Ovary (tissue), 9 donors: ENCODE measurements around the gene ARF1. TPM values are rescaled to one million over a fixed set of nuclear protein-coding genes. Genes with fewer than 3 reads are reported as not detected.

Source experiments
- DNase-seq, 5 donors: peaks; one replicate each; pipeline ENCODE4 v3.0.0-alpha.2; 2019 to 2020
- H3K27ac ChIP-seq, 2 donors: fragments of 200-600 bp; one replicate each; pipeline versions ENCODE4 v1.5.1 to v1.8.0; 2019 to 2022
- H3K27me3 ChIP-seq: fragments of 200-600 bp; one replicate; pipeline ENCODE4 v1.8.0; 2022
- H3K36me3 ChIP-seq: fragments of 200-600 bp; sonication (generic); one replicate; pipeline ENCODE4 v1.5.1; 2019
- H3K4me1 ChIP-seq: one replicate; pipeline ENCODE4 v1.8.1; 2013; ENCODE audit warnings: mild to moderate bottlenecking, moderate library complexity; ENCODE audit not compliant: insufficient read depth
- H3K4me3 ChIP-seq: fragments of 200-600 bp; sonication (generic); one replicate; pipeline ENCODE4 v1.5.1; 2017
- H3K9me3 ChIP-seq, 2 donors: fragments of 200-600 bp in 1 of 2; sonication (generic) in 1 of 2; one replicate each; pipeline versions ENCODE4 v1.5.1 to v1.8.1; 2013 to 2019; ENCODE audit warnings: mild to moderate bottlenecking in 1 of 2, moderate library complexity in 1 of 2
- CTCF ChIP-seq, 3 donors: fragments of 450-650 bp in 2 of 3; fragments of 200-600 bp in 1 of 3; IDR thresholded peaks; one replicate each; pipeline versions ENCODE4 v1.5.1 to v1.8.0; 2016 to 2022; ENCODE audit warnings: antibody characterized with exemption in 3 of 3, mild to moderate bottlenecking in 1 of 3
- EP300 ChIP-seq: sonication (generic); formaldehyde crosslinking; IDR thresholded peaks from one replicate; pipeline ENCODE4 v1.6.1; 2017; ENCODE audit warnings: antibody characterized with exemption
- POLR2A ChIP-seq: fragments of 450-650 bp; IDR thresholded peaks from one replicate; pipeline ENCODE4 v1.6.1; 2017; ENCODE audit warnings: antibody characterized with exemption, mild to moderate bottlenecking, moderate library complexity
- WGBS, 3 donors: extraction: QIAGEN DNeasy Blood & Tissue Kit in 1 of 3; methylation state at CpG; one replicate each; pipeline versions ENCODE4 v1.1.5 to v1.1.7; 2013 to 2017; 5-methylcytosine and 5-hydroxymethylcytosine counted together
- intact Hi-C, 4 donors: fragments of 100-400 bp; cut with DNase I; formaldehyde crosslinking; loops; one replicate each; pipeline versions ENCODE4 v1.11.0 to v1.15.1; 2022 to 2023
- polyA plus RNA-seq, 2 donors: library from polyadenylated mRNA; stranded (reverse); fragments of 200-250 nt in 1 of 2; fragments of 350-450 nt in 1 of 2; fragmentation: Illumina TruSeq in 1 of 2; extraction: RNeasy Lipid Tissue Mini Kit (QIAGEN cat#74804) in 1 of 2; gene quantifications; one replicate each; pipeline ENCODE4 v1.2.3, GENCODE V29; 2013 to 2014
- total RNA-seq, 7 donors: library from RNA; depleted of rRNA in 2 of 7; stranded (reverse); fragments of >200 nt in 2 of 7; fragmentation: NEBNext Ultra II Directional in 3 of 7; extraction: Animal tissue kit (Norgen Biotek cat#: 25700) in 3 of 7; gene quantifications; one replicate each; pipeline versions ENCODE4 v1.1.0 to v1.2.4, GENCODE V29; 2016 to 2023
- donor health status: DM: no; HTN: no; CAD: no; lungs with moderate emphysema.
- donor health status: DM: no; HTN: no; CAD: no.
- donor health status: Bipolar disorder and iron deficiency.
- donor health status: DM: yes; HTN: yes; CAD: no.
- donor health status: DM: no; HTN: no; CAD: no.
- donor health status: DM: yes; HTN: yes; CAD: no.

Gene ARF1
- total and polyA plus RNA-seq, 9 donors = 179 to 345 (median 285) TPM

DNA sequence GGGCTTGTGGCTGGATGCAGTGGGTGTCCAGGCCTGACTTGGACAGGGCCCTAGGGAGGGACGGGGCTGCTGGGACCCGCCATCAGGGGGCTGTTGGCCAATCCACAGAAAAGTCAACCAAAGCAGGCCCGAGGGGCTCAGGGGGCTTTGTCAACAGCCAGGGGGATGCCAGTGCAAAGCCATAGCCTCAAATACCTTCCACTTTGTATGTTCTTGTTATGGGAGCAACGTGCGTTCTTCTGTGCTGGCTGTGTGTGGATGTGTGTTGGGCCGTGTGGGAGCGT, 35.4 kb upstream of the ARF1 start:
- intact Hi-C loops = no loop called here
- Histone ChIP-seq H3K27ac (no peak overlapping the region), H3K36me3 (no peaks in the 10 kb centered on the region), H3K27me3 (no peaks in the 10 kb centered on the region), H3K4me1 (no peaks in the 10 kb centered on the region), H3K9me3 (no peaks in the 10 kb centered on the region), H3K4me3 (no peak overlapping the region)
- no peak for DNase-seq
- no peak for TF ChIP-seq EP300
- TF ChIP-seq CTCF (IDR thresholded peaks at IDR 0.05) = no peak
- no peak for TF ChIP-seq POLR2A
- 72 to 76% (median 75%) methylated on average over 7 of the region's 7 CpGs for WGBS, 3 donors

DNA sequence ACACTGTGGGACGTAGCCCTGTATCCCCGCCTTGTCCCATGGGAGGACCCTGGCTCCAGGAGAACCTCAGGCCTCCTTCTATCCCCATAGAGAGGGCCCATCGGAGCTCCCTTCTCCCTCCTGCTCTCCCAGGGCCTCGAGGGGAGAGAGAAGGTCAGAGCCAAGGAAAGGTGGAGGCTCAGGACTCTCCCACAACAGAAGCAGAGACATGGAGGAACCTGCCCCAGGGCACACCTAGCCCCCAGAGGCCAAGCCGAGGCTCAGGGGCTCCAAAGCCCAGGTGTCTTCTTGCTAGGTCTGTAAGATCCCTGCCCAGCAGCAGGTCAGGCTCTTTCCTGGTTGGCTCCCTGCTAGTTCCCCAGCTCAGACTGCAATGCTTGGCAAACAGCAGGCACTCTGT, 34.4 kb upstream of the ARF1 start:
- H3K27me3 ChIP-seq = no peaks in the 10 kb centered on the region
- no peak overlapping the region for H3K4me3 ChIP-seq
- TF ChIP-seq CTCF (IDR thresholded peaks at IDR 0.05) (no peak), POLR2A (no peak)
- no peaks in the 10 kb centered on the region for H3K9me3 ChIP-seq
- 74 to 76% (median 75%) methylated on average over 5 of the region's 5 CpGs for WGBS, 3 donors
- H3K36me3 ChIP-seq = no peaks in the 10 kb centered on the region
- no peaks in the 10 kb centered on the region for H3K4me1 ChIP-seq
- intact Hi-C loops = no loop called here
- H3K27ac ChIP-seq = no peak overlapping the region
- no peak for DNase-seq

- Histone ChIP-seq H3K4me3 (no peak overlapping the region), H3K36me3 (no peaks in the 10 kb centered on the region), H3K27me3 (no peaks in the 10 kb centered on the region), H3K4me1 (no peaks in the 10 kb centered on the region), H3K27ac (no peak overlapping the region), H3K9me3 (no peaks in the 10 kb centered on the region)
- intact Hi-C loops = no loop called here
- no peak for TF ChIP-seq EP300
- TF ChIP-seq POLR2A = no peak
- TF ChIP-seq CTCF (IDR thresholded peaks at IDR 0.05) = no peak
- WGBS, 3 donors = 80 to 87% (median 83%) methylated on average over 6 of the region's 6 CpGs
- DNase-seq = no peak
These were observed 33.7 kb upstream of the ARF1 start for GRCh38 chr1:228048659-228049298.

GRCh38 chr1:228050571-228051231, 31.8 kb upstream of the ARF1 start:
- TF ChIP-seq POLR2A = no peak
- TF ChIP-seq CTCF (IDR thresholded peaks at IDR 0.05) = no peak
- no peak for TF ChIP-seq EP300
- Histone ChIP-seq H3K4me1 (no peaks in the 10 kb centered on the region), H3K27ac (no peak overlapping the region), H3K4me3 (no peak overlapping the region), H3K27me3 (no peaks in the 10 kb centered on the region), H3K36me3 (no peaks in the 10 kb centered on the region), H3K9me3 (no peaks in the 10 kb centered on the region)
- DNase-seq = peak in 1 of 5 donors; percentile 26
- intact Hi-C loops = loop anchor here in 1 of 4 donors (5.0 kb wide), 1 partner anchor 347 kb away; no protein-coding TSS in a partner anchor
- WGBS, 3 donors = 89% methylated on average over 30 of the region's 30 CpGs
